Head of caudate nucleus (tissue), 42 donors: ENCODE data around the gene CTNNA1.
A peak's percentile ranks its signal among the peaks of the same experiment; 100 is the strongest.
"Not testable (repeated sequence)": the region's sequence is repeated elsewhere in the genome, so short reads cannot be mapped to it uniquely, and the experiment has no call there.

Experiments used
- DNase-seq, 42 donors: peaks; one replicate each; pipeline versions ENCODE4 v3.0.0 to v3.0.0-alpha.2; 2020 to 2021; ENCODE audit warnings: mixed read lengths in 7 of 42
- intact Hi-C: fragments of 100-400 bp; cut with DNase I; formaldehyde crosslinking; loops from one replicate; pipeline ENCODE4 v1.15.0; 2022

The CTNNA1 gene

GRCh38 chr5:138833726-138834480 lies 80.7 kb downstream of the CTNNA1 start:
- intact Hi-C loops, result no loop called here
- DNase-seq, result no peak

GRCh38 chr5:138834853-138835252 lies 81.6 kb downstream of the CTNNA1 start:
- intact Hi-C loops, DNase-seq: not testable (repeated sequence)

GRCh38 chr5:138837160-138837559 lies 83.9 kb downstream of the CTNNA1 start:
- intact Hi-C loops, result no loop called here

GRCh38 chr5:138840103-138840502 lies 86.9 kb downstream of the CTNNA1 start:
- intact Hi-C loops, result no loop called here
- no peak for DNase-seq

More at GRCh38 chr5:138837160-138837559, 83.9 kb downstream of the CTNNA1 start:
- DNase-seq, result no peak

- DNase-seq, result no peak
- intact Hi-C loops, result no loop called here
Observed at GRCh38 chr5:138841531-138841930, 88.3 kb downstream of the CTNNA1 start.

- no peak for DNase-seq
Observed at GRCh38 chr5:138843316-138844124, 90.3 kb downstream of the CTNNA1 start.

GRCh38 chr5:138844125-138844461 lies 90.9 kb downstream of the CTNNA1 start:
- DNase-seq, result no peak
- intact Hi-C loops, result no loop called here

More at GRCh38 chr5:138843316-138844124, 90.3 kb downstream of the CTNNA1 start:
- intact Hi-C loops, result no loop called here

- intact Hi-C loops, result no loop called here
- peak in 1 of 42 donors; percentile 12 for DNase-seq
Observed at GRCh38 chr5:138844812-138845513, 91.7 kb downstream of the CTNNA1 start.

GRCh38 chr5:138849439-138849838 lies 96.2 kb downstream of the CTNNA1 start:
- DNase-seq, result peak in 11 of 42 donors; percentile 21 to 68 (median 30)
- intact Hi-C loops, result no loop called here

- intact Hi-C loops, result no loop called here
- no peak for DNase-seq
Observed at GRCh38 chr5:138849882-138850281, 96.7 kb downstream of the CTNNA1 start.

GRCh38 chr5:138850865-138851435 lies 97.7 kb downstream of the CTNNA1 start:
- intact Hi-C loops, result no loop called here
- DNase-seq, result no peak

- intact Hi-C loops, result no loop called here
Observed at GRCh38 chr5:138853132-138853531, 99.9 kb downstream of the CTNNA1 start.

GRCh38 chr5:138867011-138867410 lies 113.8 kb downstream of the CTNNA1 start:
- no peak for DNase-seq
- intact Hi-C loops, result no loop called here

More at GRCh38 chr5:138853132-138853531, 99.9 kb downstream of the CTNNA1 start:
- no peak for DNase-seq

- intact Hi-C loops, result no loop called here
Observed at GRCh38 chr5:138869038-138869437, 115.8 kb downstream of the CTNNA1 start.

GRCh38 chr5:138869763-138870500 lies 116.7 kb downstream of the CTNNA1 start:
- intact Hi-C loops, result loop anchor here (10.0 kb wide), 3 partner anchors 55 to 395 kb away; no protein-coding TSS in a partner anchor
- peak in 10 of 42 donors; percentile 19 to 61 (median 37) for DNase-seq

More at GRCh38 chr5:138869038-138869437, 115.8 kb downstream of the CTNNA1 start:
- no peak for DNase-seq

- peak in 18 of 42 donors; percentile 19 to 66 (median 40) for DNase-seq
- intact Hi-C loops, result loop anchor here (10.0 kb wide), 3 partner anchors 54 to 394 kb away; no protein-coding TSS in a partner anchor
Observed at GRCh38 chr5:138870611-138871010, 117.4 kb downstream of the CTNNA1 start.

- DNase-seq, result peak in 3 of 42 donors; percentile 6 to 46 (median 40)
- intact Hi-C loops, result loop anchor here (10.0 kb wide), 3 partner anchors 52 to 392 kb away; no protein-coding TSS in a partner anchor
Observed at GRCh38 chr5:138872841-138873465, 119.7 kb downstream of the CTNNA1 start.
